Activated CD4-positive, alpha-beta T cell treated with anti-CD3 and anti-CD28 coated beads, Interleukin-2, amount 10 ng/mL, durations not matched to agents 24 days and 14 days (primary cell): ENCODE measurements around the gene PLXNA3. TPM values are rescaled to one million over a fixed set of nuclear protein-coding genes. Genes with fewer than 3 reads are reported as not detected.
A peak's percentile ranks its signal among the peaks of the same experiment; 100 is the strongest.

ENCODE experiments used
- DNase-seq: peaks from one replicate; pipeline ENCODE4 v3.0.0; 2022
- H3K27ac Mint-ChIP-seq: one replicate; pipeline ENCODE4 v1.8.0; 2022; ENCODE audit warnings: mild to moderate bottlenecking, mixed read lengths
- H3K27me3 Mint-ChIP-seq: one replicate; pipeline ENCODE4 v1.8.0; 2022; ENCODE audit warnings: mixed read lengths
- H3K36me3 Mint-ChIP-seq: one replicate; pipeline ENCODE4 v1.8.0; 2022; ENCODE audit warnings: low read depth, mild to moderate bottlenecking, mixed read lengths
- H3K4me1 Mint-ChIP-seq: one replicate; pipeline ENCODE4 v1.8.0; 2021; ENCODE audit warnings: mixed read lengths
- H3K4me3 Mint-ChIP-seq: one replicate; pipeline ENCODE4 v1.8.0; 2022; ENCODE audit warnings: mild to moderate bottlenecking, moderate library complexity, mixed read lengths
- H3K9me3 Mint-ChIP-seq: one replicate; pipeline ENCODE4 v1.8.0; 2021; ENCODE audit warnings: mixed read lengths
- intact Hi-C: fragments of 100-400 bp; cut with micrococcal nuclease; formaldehyde crosslinking; loops from one replicate; pipeline ENCODE4 v1.15.1; 2023
- total RNA-seq: library from RNA; stranded (reverse); gene quantifications from 2 replicates; pipeline ENCODE4 v1.2.3, GENCODE V29; 2022

Gene PLXNA3
- total RNA-seq, 1 donor from 2014 or later: 55.9 TPM

DNA sequence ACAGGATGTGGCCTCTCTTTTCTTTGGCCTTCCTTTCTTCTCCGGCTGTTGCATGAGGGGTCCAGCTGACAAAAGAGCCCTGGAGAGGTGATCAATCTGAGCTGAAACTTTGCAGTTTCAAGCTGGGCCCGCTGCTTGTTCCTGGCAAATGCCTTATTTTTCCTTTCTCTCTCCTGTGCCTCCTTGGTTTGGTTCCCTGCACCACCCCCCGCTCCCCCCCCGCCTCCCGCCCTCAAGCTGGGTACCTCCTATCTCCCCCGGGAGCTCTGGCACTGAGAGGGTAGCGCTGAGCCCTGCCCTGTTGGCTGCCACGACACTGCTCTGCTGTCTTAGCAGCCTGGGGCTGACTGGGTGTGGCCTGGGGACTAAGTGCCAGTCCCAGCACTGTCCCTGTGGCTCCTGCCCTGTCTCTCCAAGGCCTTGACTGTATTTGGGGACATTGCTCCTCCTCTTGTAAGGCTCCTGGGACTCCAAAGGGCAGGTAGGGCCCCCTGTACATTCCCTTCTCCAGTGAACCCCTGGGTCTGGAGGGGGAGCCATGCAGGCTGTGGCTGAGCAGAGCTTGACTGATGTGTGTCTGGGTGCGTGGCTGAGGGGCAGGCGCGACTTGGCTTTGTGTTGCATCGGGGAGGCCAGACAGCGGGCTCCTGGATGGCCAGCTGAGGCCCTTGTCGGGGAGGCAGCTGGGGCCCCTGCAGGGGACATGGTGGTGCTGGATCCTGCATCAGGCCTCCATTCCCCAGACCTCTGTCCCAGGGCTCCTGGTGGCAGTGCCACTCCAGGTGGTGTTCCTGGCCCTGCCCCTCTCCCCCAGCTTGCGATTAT, 1.1 kb downstream of the PLXNA3 start:
- peak; percentile 63 for DNase-seq
- intact Hi-C loops: loop anchor here (1.0 kb wide), 2 partner anchors 15 to 20 kb away; partner anchors contain the start of genes FAM50A and LAGE3
- no peaks in the 10 kb centered on the region for H3K27me3 Mint-ChIP-seq
- H3K27ac Mint-ChIP-seq: peak overlapping the region; percentile 58
- no peaks in the 10 kb centered on the region for H3K9me3 Mint-ChIP-seq
- H3K4me1 Mint-ChIP-seq: peaks cover 6% of the 10 kb centered on the region
- H3K4me3 Mint-ChIP-seq: peak overlapping the region; percentile 84
- peaks cover 14% of the 10 kb centered on the region for H3K36me3 Mint-ChIP-seq

DNA sequence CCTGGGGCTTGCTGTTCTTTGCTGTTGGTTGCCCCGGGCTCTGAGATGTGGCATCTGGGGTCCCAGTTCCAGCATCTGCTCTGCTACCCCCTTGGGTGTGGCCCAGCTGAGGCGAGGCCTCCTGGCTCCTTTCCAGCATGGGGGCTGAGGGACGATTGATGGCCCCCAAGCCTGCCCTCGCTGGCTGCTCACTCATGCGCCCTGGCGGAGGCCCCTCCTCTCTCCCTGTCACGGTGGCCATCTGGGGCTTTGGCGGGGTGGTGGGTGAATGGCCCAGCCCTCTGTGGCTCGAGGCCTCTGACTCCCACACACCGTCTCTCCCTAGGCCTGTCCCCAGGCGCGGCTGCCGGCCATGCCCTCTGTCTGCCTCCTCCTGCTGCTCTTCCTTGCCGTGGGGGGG, 1.8 kb downstream of the PLXNA3 start:
- intact Hi-C loops: loop anchor here (1.0 kb wide), 1 partner anchor 16 kb away; the partner anchor contains the start of gene FAM50A
- H3K9me3 Mint-ChIP-seq: no peaks in the 10 kb centered on the region
- peak overlapping the region; percentile 49 for H3K4me3 Mint-ChIP-seq
- no peak for DNase-seq
- no peak overlapping the region for H3K27ac Mint-ChIP-seq
- peaks cover 6% of the 10 kb centered on the region for H3K4me1 Mint-ChIP-seq
- no peaks in the 10 kb centered on the region for H3K27me3 Mint-ChIP-seq
- H3K36me3 Mint-ChIP-seq: peaks cover 8% of the 10 kb centered on the region

DNA sequence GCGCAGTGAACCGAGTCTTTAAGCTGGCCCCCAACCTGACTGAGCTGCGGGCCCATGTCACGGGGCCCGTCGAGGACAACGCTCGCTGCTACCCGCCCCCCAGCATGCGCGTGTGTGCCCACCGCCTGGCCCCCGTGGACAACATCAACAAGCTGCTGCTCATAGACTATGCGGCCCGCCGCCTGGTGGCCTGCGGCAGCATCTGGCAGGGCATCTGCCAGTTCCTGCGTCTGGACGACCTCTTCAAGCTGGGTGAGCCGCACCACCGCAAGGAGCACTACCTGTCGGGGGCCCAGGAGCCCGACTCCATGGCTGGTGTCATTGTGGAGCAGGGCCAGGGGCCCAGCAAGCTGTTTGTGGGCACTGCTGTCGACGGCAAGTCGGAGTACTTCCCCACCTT, 2.2 kb downstream of the PLXNA3 start:
- DNase-seq: no peak
- intact Hi-C loops: no loop called here
- peaks cover 8% of the 10 kb centered on the region for H3K36me3 Mint-ChIP-seq
- peaks cover 6% of the 10 kb centered on the region for H3K4me1 Mint-ChIP-seq
- H3K9me3 Mint-ChIP-seq: no peaks in the 10 kb centered on the region
- H3K27ac Mint-ChIP-seq: no peak overlapping the region
- H3K4me3 Mint-ChIP-seq: peak overlapping the region; percentile 49
- no peaks in the 10 kb centered on the region for H3K27me3 Mint-ChIP-seq

DNA sequence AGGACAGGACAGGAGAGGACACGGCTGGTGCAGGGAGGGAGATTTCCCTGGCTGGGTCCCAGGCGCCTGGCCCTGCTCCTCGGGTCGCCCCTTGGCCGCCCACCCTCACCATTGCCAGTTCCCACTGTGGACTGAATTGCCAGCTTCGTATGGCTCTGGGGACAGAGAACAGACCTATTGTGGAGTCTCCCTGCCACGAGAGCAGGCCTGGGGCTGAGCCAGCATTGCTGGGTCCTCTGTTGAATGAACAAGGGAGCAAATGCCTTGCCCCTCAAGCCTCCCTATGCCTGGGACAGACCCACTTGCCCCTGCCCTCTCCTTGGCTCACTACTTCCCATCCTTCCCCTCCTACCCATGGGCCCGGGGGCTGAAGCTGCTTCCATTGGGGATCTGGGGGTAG, 4.3 kb downstream of the PLXNA3 start:
- Mint-ChIP-seq H3K4me3 (no peak overlapping the region), H3K27me3 (no peaks in the 10 kb centered on the region), H3K36me3 (peaks cover 8% of the 10 kb centered on the region), H3K9me3 (no peaks in the 10 kb centered on the region), H3K4me1 (peaks cover 3% of the 10 kb centered on the region), H3K27ac (no peak overlapping the region)
- DNase-seq: no peak
- intact Hi-C loops: no loop called here

DNA sequence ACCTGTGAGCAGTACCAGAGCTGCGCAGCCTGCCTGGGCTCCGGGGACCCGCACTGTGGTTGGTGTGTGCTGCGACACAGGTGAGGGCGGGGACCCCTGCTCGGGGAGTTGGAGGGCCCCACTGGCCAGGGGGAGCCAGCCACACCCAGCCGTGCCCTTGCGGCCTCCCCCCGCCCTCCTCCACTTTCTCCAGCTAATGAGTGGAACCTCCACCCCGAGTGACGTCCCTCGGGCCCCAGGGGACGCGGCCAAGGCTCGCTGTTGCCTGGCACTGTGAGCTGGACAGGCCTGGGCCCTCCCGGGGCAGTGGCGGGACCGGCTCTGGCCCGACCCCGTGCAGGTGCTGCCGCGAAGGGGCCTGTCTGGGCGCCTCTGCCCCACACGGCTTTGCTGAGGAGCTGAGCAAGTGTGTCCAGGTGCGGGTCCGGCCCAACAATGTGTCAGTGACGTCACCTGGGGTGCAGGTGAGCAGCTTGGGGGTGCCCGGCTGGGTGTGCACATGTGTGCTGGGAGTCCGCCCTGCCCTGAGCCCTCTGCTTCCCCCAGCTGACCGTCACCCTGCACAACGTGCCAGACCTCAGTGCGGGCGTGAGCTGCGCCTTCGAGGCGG, 5.6 kb downstream of the PLXNA3 start:
- H3K9me3 Mint-ChIP-seq: no peaks in the 10 kb centered on the region
- H3K36me3 Mint-ChIP-seq: peaks cover 8% of the 10 kb centered on the region
- peaks cover 2% of the 10 kb centered on the region for H3K4me1 Mint-ChIP-seq
- no peak overlapping the region for H3K27ac Mint-ChIP-seq
- intact Hi-C loops: no loop called here
- DNase-seq: no peak
- H3K27me3 Mint-ChIP-seq: no peaks in the 10 kb centered on the region
- H3K4me3 Mint-ChIP-seq: no peak overlapping the region

DNA sequence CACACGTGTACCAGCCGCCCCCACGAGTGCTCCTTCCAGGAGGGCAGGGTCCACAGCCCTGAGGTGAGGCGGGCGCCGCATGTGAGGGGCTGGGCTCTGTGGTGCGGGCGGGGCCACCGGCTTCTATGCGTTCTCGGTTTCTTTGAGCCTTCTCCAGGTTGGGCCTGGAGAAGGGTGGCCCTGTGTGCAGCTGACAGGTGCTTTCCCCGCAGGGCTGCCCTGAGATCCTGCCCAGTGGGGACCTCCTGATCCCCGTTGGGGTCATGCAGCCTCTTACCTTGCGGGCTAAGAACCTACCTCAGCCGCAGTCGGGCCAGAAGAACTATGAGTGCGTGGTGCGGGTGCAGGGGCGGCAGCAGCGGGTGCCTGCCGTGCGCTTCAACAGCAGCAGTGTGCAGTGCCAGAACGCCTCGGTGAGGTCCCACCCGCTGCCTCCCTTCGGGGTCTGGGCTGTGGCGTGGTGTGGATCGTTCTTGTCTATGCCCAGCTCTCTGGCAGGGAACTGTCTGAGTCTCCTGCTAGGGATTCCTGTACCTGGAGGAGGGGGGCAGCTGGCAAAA, 6.8 kb downstream of the PLXNA3 start:
- Mint-ChIP-seq H3K4me3 (no peak overlapping the region), H3K4me1 (no peaks in the 10 kb centered on the region), H3K27ac (no peak overlapping the region), H3K27me3 (no peaks in the 10 kb centered on the region), H3K36me3 (peaks cover 8% of the 10 kb centered on the region), H3K9me3 (no peaks in the 10 kb centered on the region)
- DNase-seq: no peak
- intact Hi-C loops: no loop called here

DNA sequence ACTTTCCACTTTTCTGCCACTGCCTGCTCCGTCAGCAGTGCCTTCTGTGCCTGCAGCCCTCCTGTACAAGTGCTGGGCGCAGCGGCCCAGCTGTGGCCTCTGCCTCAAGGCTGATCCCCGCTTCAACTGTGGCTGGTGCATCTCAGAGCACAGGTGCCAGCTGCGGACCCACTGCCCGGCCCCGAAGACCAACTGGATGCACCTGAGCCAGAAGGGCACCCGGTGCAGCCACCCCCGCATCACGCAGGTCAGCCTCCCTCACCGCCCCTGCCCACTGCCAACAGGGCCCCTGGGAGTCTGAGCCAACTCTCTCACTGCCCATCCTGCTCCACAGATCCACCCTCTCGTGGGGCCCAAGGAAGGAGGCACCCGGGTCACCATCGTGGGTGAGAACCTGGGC, 7.5 kb downstream of the PLXNA3 start:
- intact Hi-C loops: no loop called here
- Mint-ChIP-seq H3K27ac (no peak overlapping the region), H3K36me3 (peaks cover 8% of the 10 kb centered on the region), H3K4me3 (no peak overlapping the region), H3K9me3 (no peaks in the 10 kb centered on the region), H3K27me3 (no peaks in the 10 kb centered on the region), H3K4me1 (no peaks in the 10 kb centered on the region)
- DNase-seq: no peak

DNA sequence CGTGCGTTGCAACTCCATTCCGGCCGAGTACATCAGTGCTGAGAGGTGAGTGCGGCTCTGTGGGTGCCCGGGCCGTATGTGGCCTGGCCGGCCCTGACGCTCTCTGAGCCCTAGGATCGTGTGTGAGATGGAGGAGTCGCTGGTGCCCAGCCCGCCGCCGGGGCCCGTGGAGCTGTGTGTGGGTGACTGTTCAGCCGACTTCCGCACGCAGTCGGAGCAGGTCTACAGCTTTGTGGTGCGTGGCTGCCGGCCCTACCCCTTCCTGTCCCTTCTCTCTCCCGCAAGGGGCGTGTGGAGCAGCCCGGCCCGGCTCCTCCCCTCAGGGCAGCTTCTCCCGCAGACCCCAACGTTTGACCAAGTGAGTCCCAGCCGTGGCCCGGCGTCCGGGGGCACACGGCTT, 8.0 kb downstream of the PLXNA3 start:
- no peaks in the 10 kb centered on the region for H3K27me3 Mint-ChIP-seq
- intact Hi-C loops: no loop called here
- no peak for DNase-seq
- no peaks in the 10 kb centered on the region for H3K9me3 Mint-ChIP-seq
- H3K27ac Mint-ChIP-seq: no peak overlapping the region
- H3K4me3 Mint-ChIP-seq: no peak overlapping the region
- peaks cover 7% of the 10 kb centered on the region for H3K36me3 Mint-ChIP-seq
- no peaks in the 10 kb centered on the region for H3K4me1 Mint-ChIP-seq

DNA sequence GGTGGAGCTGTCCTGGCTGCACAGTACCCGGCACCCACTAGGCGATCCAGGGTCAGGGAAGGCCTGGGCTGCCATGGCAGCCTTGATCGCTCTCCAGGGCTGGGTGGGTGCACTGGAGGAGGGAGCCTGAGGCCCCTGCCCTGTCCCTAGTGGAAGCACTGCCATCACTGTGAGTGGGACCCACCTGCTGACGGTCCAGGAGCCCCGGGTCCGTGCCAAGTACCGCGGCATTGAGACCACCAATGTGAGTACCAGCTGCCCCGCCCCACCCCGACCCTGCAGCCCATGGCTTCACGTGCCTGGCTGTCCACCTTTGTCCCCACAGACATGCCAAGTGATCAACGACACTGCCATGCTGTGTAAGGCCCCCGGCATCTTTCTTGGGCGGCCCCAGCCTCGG, 8.8 kb downstream of the PLXNA3 start:
- Mint-ChIP-seq H3K9me3 (no peaks in the 10 kb centered on the region), H3K27ac (no peak overlapping the region), H3K4me1 (no peaks in the 10 kb centered on the region), H3K27me3 (no peaks in the 10 kb centered on the region), H3K4me3 (no peak overlapping the region), H3K36me3 (peaks cover 4% of the 10 kb centered on the region)
- DNase-seq: no peak
- intact Hi-C loops: no loop called here

DNA sequence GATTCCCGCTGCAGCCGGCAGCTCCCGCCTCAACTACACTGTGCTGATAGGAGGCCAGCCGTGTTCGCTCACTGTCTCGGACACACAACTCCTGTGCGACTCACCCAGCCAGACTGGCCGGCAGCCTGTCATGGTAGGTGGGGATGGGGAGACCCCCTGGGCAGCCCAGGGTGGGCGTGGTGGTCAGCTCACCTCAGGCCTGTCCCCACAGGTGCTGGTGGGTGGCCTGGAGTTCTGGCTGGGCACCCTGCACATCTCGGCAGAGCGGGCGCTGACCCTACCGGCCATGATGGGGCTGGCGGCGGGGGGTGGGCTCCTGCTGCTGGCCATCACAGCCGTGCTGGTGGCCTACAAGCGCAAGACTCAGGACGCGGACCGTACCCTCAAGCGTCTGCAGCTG, 9.5 kb downstream of the PLXNA3 start:
- Mint-ChIP-seq H3K9me3 (no peaks in the 10 kb centered on the region), H3K4me3 (no peak overlapping the region), H3K27ac (no peak overlapping the region), H3K36me3 (peaks cover 3% of the 10 kb centered on the region), H3K4me1 (no peaks in the 10 kb centered on the region), H3K27me3 (no peaks in the 10 kb centered on the region)
- no peak for DNase-seq
- intact Hi-C loops: no loop called here

DNA sequence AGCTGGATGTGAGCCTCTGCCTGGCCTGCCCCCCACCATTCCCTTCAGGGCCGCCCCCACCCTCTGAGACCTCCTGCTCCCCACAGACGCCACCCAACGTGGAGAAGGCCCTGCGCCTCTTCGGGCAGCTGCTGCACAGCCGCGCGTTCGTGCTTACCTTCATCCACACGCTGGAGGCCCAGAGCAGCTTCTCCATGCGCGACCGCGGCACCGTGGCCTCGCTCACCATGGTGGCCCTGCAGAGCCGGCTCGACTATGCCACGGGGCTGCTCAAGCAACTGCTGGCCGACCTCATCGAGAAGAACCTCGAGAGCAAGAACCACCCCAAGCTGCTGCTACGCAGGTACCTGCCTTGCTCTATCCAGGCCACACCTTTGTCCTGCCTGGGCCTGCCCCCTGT, 10.1 kb downstream of the PLXNA3 start:
- Mint-ChIP-seq H3K4me3 (no peak overlapping the region), H3K27me3 (no peaks in the 10 kb centered on the region)
- intact Hi-C loops: no loop called here

DNA sequence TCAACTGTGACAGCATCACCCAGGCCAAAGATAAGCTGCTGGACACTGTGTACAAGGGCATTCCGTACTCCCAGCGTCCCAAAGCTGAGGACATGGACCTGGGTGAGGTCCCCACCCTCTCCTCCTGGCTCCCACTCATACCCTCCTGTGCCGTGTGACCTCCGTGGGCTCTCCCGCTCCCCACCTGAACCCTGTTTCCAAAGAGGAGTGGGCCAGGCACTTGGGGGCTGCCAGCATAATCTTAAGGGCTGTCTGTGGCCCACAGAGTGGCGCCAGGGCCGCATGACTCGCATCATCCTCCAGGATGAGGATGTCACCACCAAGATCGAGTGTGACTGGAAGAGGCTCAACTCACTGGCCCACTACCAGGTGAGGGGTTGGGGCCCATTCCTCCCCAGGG, 11.0 kb downstream of the PLXNA3 start:
- DNase-seq: no peak
- intact Hi-C loops: no loop called here
- H3K27ac Mint-ChIP-seq: no peak overlapping the region
- H3K9me3 Mint-ChIP-seq: no peaks in the 10 kb centered on the region
- no peak overlapping the region for H3K4me3 Mint-ChIP-seq
- H3K36me3 Mint-ChIP-seq: peaks cover 7% of the 10 kb centered on the region
- no peaks in the 10 kb centered on the region for H3K4me1 Mint-ChIP-seq
- H3K27me3 Mint-ChIP-seq: no peaks in the 10 kb centered on the region

More for the DNA sequence above, 10.1 kb downstream of the PLXNA3 start:
- Mint-ChIP-seq H3K36me3 (peaks cover 5% of the 10 kb centered on the region), H3K9me3 (no peaks in the 10 kb centered on the region), H3K4me1 (no peaks in the 10 kb centered on the region), H3K27ac (no peak overlapping the region)
- DNase-seq: no peak

DNA sequence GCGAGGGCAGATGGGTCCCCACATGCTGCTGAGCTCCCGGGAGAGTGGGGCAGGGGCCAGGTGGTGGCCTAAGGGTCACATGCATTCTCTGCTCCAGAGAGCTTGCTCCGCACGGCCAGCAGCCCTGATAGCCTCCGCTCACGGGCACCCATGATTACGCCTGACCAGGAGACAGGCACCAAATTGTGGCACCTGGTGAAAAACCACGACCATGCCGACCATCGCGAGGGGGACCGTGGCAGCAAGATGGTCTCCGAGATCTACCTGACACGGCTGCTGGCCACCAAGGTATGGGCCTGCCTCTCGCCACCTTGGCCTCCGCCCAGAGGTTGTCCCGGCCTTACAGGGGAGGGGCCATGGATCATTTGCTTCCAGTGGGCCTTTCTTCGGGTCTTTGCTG, 11.8 kb downstream of the PLXNA3 start:
- intact Hi-C loops: no loop called here
- H3K4me3 Mint-ChIP-seq: no peak overlapping the region
- no peaks in the 10 kb centered on the region for H3K9me3 Mint-ChIP-seq
- H3K27me3 Mint-ChIP-seq: no peaks in the 10 kb centered on the region
- no peak for DNase-seq
- H3K36me3 Mint-ChIP-seq: peaks cover 7% of the 10 kb centered on the region
- no peak overlapping the region for H3K27ac Mint-ChIP-seq
- H3K4me1 Mint-ChIP-seq: no peaks in the 10 kb centered on the region

DNA sequence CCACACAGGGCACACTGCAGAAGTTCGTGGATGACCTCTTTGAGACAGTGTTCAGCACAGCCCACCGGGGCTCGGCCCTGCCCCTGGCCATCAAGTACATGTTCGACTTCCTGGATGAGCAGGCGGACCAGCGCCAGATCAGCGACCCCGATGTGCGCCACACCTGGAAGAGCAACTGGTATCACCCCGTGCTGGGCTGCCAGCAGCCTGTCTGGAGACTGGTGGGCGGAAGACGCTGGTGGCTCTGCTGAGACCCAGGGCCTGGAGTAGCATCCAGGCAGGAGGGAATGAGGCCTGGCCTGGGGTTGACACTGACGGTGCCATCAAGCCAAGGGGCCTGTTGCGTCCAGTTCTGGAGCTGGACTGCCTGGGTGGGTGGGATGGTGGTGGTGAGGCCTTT, 12.4 kb downstream of the PLXNA3 start:
- Mint-ChIP-seq H3K36me3 (peaks cover 9% of the 10 kb centered on the region), H3K27me3 (no peaks in the 10 kb centered on the region), H3K4me3 (no peak overlapping the region), H3K27ac (no peak overlapping the region), H3K4me1 (peaks cover 2% of the 10 kb centered on the region), H3K9me3 (no peaks in the 10 kb centered on the region)
- intact Hi-C loops: no loop called here
- no peak for DNase-seq
